ENCODE results near the gene PLXNB1.

Gene PLXNB1

GRCh38 chr3:48399387-48400172 is 30.3 kb downstream of the PLXNB1 start:
- H2AFZ ChIP-seq (ENCODE audit: low read depth) = no peak overlapping the region
- H3K4me2 ChIP-seq = no peak overlapping the region
- H3K27ac ChIP-seq = no peak overlapping the region
- no peaks in the 10 kb centered on the region for H3K27me3 ChIP-seq (ENCODE audit: insufficient read depth, low read depth)
- H3K79me2 ChIP-seq (ENCODE audit: insufficient read depth, low read depth) = no peaks in the 10 kb centered on the region
- no peaks in the 10 kb centered on the region for H3K4me1 ChIP-seq (ENCODE audit: low read depth, poor library complexity, severe bottlenecking)
- no peak overlapping the region for H3K9ac ChIP-seq
- no peak overlapping the region for H3K4me3 ChIP-seq (IDR thresholded peaks at IDR 0.05; ENCODE audit: insufficient read depth, low read depth, low read length)
- no peaks in the 10 kb centered on the region for H4K20me1 ChIP-seq (ENCODE audit: insufficient read depth)
- no peak for TF ChIP-seq CTCF (conservative IDR thresholded peaks at IDR 0.05; ENCODE audit: low read depth, low read length)
- H3K36me3 ChIP-seq (ENCODE audit: insufficient read depth) = no peaks in the 10 kb centered on the region

GRCh38 chr3:48398701-48399386 is 31.0 kb downstream of the PLXNB1 start:
- Histone ChIP-seq H3K79me2 (ENCODE audit: insufficient read depth, low read depth) (no peaks in the 10 kb centered on the region), H2AFZ (ENCODE audit: low read depth) (no peak overlapping the region), H3K4me2 (no peak overlapping the region), H3K27me3 (ENCODE audit: insufficient read depth, low read depth) (no peaks in the 10 kb centered on the region), H3K36me3 (ENCODE audit: insufficient read depth) (no peaks in the 10 kb centered on the region), H3K4me1 (ENCODE audit: low read depth, poor library complexity, severe bottlenecking) (no peaks in the 10 kb centered on the region), H3K27ac (no peak overlapping the region), H3K4me3 (IDR thresholded peaks at IDR 0.05; ENCODE audit: insufficient read depth, low read depth, low read length) (no peak overlapping the region), H3K9ac (no peak overlapping the region), H4K20me1 (ENCODE audit: insufficient read depth) (no peaks in the 10 kb centered on the region)
- TF ChIP-seq CTCF (conservative IDR thresholded peaks at IDR 0.05; ENCODE audit: low read depth, low read length) = no peak

GRCh38 chr3:48397767-48398681 is 31.9 kb downstream of the PLXNB1 start:
- no peak overlapping the region for H3K9ac ChIP-seq
- H3K27ac ChIP-seq = no peak overlapping the region
- no peaks in the 10 kb centered on the region for H3K79me2 ChIP-seq (ENCODE audit: insufficient read depth, low read depth)
- no peaks in the 10 kb centered on the region for H3K36me3 ChIP-seq (ENCODE audit: insufficient read depth)
- no peaks in the 10 kb centered on the region for H3K27me3 ChIP-seq (ENCODE audit: insufficient read depth, low read depth)
- H3K4me2 ChIP-seq = no peak overlapping the region
- H4K20me1 ChIP-seq (ENCODE audit: insufficient read depth) = no peaks in the 10 kb centered on the region
- H3K4me3 ChIP-seq (IDR thresholded peaks at IDR 0.05; ENCODE audit: insufficient read depth, low read depth, low read length) = no peak overlapping the region
- no peak overlapping the region for H2AFZ ChIP-seq (ENCODE audit: low read depth)
- TF ChIP-seq CTCF (conservative IDR thresholded peaks at IDR 0.05; ENCODE audit: low read depth, low read length) = no peak
- no peaks in the 10 kb centered on the region for H3K4me1 ChIP-seq (ENCODE audit: low read depth, poor library complexity, severe bottlenecking)

- Histone ChIP-seq H3K36me3 (ENCODE audit: insufficient read depth) (no peaks in the 10 kb centered on the region), H3K79me2 (ENCODE audit: insufficient read depth, low read depth) (no peaks in the 10 kb centered on the region), H4K20me1 (ENCODE audit: insufficient read depth) (no peaks in the 10 kb centered on the region), H3K9ac (no peak overlapping the region), H3K4me2 (no peak overlapping the region), H3K4me3 (IDR thresholded peaks at IDR 0.05; ENCODE audit: insufficient read depth, low read depth, low read length) (no peak overlapping the region), H3K27me3 (ENCODE audit: insufficient read depth, low read depth) (no peaks in the 10 kb centered on the region), H3K4me1 (ENCODE audit: low read depth, poor library complexity, severe bottlenecking) (no peaks in the 10 kb centered on the region), H3K27ac (no peak overlapping the region), H2AFZ (ENCODE audit: low read depth) (no peak overlapping the region)
- no peak for TF ChIP-seq CTCF (conservative IDR thresholded peaks at IDR 0.05; ENCODE audit: low read depth, low read length)
These were observed 34.2 kb downstream of the PLXNB1 start for GRCh38 chr3:48395714-48396113.

Data from KMS-11 (cell line).